Omental fat pad (tissue), 4 donors: ENCODE measurements around the gene ARPC5. TPM values are rescaled to one million over a fixed set of nuclear protein-coding genes. Genes with fewer than 3 reads are reported as not detected.

Experiments
- ATAC-seq: fragments of 150-250 bp; one replicate; pipeline ENCODE4 v1.9.1; 2016; ENCODE audit warnings: mild to moderate bottlenecking, moderate library complexity; ENCODE audit not compliant: low FRiP score
- DNase-seq: peaks from one replicate; pipeline ENCODE4 v3.0.0-alpha.2; 2019; ENCODE audit warnings: low spot score
- total RNA-seq, 4 donors: library from RNA; depleted of rRNA; stranded (reverse); fragments of >200 nt; gene quantifications; one replicate each; pipeline ENCODE4 v1.1.0, GENCODE V29; 2016
- TF ChIP-seq, protein P1 (sequence below), 3 donors: fragments of 450-650 bp; IDR thresholded peaks; one replicate each; pipeline ENCODE4 v1.5.1; 2016 to 2017; ENCODE audit warnings: antibody characterized with exemption in 3 of 3, mild to moderate bottlenecking in 3 of 3, moderate library complexity in 2 of 3

ARPC5 gene
- total RNA-seq, 4 donors from 2014 or later = 68.7 to 99.2 (median 90.2) TPM

GRCh38 chr1:183609759-183610452, 25.7 kb downstream of the ARPC5 start:
- no peak for DNase-seq
- no peak for ATAC-seq
- TF ChIP-seq, protein P1, sequence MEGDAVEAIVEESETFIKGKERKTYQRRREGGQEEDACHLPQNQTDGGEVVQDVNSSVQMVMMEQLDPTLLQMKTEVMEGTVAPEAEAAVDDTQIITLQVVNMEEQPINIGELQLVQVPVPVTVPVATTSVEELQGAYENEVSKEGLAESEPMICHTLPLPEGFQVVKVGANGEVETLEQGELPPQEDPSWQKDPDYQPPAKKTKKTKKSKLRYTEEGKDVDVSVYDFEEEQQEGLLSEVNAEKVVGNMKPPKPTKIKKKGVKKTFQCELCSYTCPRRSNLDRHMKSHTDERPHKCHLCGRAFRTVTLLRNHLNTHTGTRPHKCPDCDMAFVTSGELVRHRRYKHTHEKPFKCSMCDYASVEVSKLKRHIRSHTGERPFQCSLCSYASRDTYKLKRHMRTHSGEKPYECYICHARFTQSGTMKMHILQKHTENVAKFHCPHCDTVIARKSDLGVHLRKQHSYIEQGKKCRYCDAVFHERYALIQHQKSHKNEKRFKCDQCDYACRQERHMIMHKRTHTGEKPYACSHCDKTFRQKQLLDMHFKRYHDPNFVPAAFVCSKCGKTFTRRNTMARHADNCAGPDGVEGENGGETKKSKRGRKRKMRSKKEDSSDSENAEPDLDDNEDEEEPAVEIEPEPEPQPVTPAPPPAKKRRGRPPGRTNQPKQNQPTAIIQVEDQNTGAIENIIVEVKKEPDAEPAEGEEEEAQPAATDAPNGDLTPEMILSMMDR (IDR thresholded peaks at IDR 0.05) = no peak

DNA sequence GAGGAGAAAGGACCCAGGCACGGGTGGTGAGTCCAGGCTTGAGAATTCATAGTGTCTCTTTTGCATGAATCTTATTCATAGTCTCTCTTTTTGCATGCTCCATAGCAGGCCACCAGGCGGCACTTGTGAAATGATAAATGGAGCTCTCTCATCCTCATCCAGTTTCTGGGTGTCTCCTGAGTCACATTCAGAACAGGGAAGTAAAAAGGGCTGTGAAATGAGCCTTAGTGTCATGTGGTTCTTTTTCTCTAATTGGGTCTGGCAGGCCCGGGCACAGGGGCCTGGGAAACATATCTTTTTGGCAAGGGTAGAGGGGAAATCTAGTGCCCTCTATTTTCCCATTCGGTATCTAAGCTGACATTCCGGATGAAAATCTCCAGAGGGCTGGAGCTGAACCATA, 26.3 kb downstream of the ARPC5 start:
- TF ChIP-seq, protein P1 (IDR thresholded peaks at IDR 0.05) = no peak
- ATAC-seq (peak; percentile 77), DNase-seq (peak; percentile 36)

DNA sequence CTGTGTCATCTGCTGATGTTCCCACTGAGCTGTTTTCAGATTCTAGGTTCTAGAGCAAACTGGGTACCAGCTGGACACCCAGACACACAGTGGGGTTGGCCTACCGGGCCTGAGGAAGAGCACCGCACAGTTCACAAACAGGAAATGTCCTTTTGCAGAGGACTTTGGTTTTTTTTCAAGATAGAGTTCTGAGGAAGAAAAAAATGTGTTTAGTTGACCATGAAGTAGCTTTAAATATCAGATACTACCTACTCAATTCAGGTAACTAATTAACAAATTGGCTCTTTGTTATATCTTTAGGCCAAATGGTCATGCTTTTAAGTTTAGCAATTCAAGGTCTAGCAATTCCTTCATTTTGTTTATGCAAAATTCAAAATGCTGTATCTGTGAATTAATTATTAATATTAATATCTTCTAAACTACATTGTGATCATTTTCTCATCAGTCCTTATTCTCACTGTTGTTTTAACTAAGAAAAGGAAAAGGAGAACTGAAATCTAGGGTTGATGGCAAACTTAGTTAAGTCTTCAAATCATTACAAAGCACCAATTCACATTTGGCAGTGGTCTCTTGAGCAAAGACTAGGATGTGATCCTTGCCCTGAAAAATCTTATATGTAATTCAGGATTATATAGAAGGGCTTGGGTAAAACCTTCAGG, 28.1 kb downstream of the ARPC5 start:
- no peak for ATAC-seq
- DNase-seq = no peak
- TF ChIP-seq, protein P1 (IDR thresholded peaks at IDR 0.05) = no peak

GRCh38 chr1:183605904-183606303, 29.7 kb downstream of the ARPC5 start:
- DNase-seq (no peak), ATAC-seq (no peak)
- TF ChIP-seq, protein P1 (IDR thresholded peaks at IDR 0.05) = no peak

DNA sequence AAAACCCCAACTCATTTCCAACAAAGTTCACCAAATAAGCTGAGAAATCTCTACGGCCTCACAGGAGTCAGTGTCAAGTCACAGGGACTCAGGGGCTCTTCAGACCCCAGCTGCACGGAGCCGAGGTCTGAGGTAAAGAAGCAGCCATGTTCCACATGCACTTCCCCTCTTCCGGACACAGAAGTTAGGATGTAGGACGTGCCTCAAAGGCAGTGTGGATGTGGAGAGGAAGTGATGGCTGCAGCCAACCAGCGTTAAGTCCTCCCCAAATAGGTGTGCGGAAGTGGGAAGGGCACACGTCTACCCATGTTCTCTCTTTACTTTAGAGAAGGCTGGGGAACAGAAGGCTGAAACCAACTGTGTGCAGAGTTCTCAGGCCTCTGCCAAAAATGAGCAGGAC, 30.8 kb downstream of the ARPC5 start:
- no peak for DNase-seq
- TF ChIP-seq, protein P1 (IDR thresholded peaks at IDR 0.05) = no peak
- no peak for ATAC-seq

DNA sequence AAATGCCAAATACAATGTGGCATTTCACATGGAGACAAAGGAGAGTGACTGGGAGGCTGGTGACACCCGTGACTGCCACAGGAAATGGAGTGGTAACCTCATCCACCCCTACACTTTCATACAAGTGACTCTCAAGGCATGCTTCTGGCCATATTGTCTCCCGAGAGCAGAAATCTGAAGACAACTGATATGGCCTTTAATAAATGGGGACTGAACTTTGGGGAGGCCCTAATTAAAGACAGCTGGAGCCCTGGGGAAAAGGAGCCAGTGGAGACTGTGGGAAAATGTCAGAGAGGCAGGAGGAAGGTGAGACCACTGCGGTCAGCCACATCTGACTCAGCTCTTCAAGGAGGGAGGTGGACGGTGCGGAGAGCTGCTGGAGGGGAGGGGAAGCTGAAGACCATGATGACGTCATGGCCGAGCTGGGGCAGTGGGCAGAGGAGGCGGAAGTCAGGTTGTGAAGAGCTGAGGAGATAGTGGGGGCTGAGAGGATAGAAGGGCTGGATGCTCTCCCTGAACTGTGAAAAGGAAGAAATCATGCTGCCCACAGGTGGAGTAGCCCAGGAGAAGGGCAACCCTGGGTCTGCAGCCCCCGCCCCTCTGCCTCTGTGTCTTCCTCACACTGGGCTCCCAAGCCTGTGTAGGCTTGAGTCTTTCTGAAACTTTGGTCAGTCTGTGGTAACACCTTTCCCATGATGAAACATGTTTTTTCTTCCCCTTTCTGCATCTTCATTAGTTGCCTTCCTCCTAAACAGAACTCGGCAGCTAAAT, 31.4 kb downstream of the ARPC5 start:
- TF ChIP-seq, protein P1 (IDR thresholded peaks at IDR 0.05) = no peak
- DNase-seq = no peak
- ATAC-seq = no peak
